HepG2 (cell line): Measurements from ENCODE around the gene WWC2. TPM values are rescaled to one million over a fixed set of nuclear protein-coding genes. Genes with fewer than 3 reads are reported as not detected.

ENCODE experiments used
- GATAD2A ChIP-seq: IDR thresholded peaks from 2 replicates; pipeline ENCODE4 v1.6.1; 2016
- GPN1 ChIP-seq: sonication (generic); formaldehyde crosslinking; IDR thresholded peaks from 2 replicates; pipeline ENCODE4 v1.5.1; 2020; ENCODE audit warnings: missing genetic modification reagents, borderline replicate concordance
- HNF4G ChIP-seq, 2 experiments: sonication (generic) in 1 of 2; formaldehyde crosslinking in 1 of 2; IDR thresholded peaks; 2 replicates each; pipeline versions ENCODE4 v1.4.0 to v1.6.1; 2011 to 2020; ENCODE audit warnings: borderline replicate concordance in 2 of 2, low read depth in 2 of 2, mild to moderate bottlenecking in 2 of 2, low read length in 1 of 2, missing genetic modification reagents in 1 of 2, moderate library complexity in 1 of 2
- KLF6 ChIP-seq: IDR thresholded peaks from 2 replicates; pipeline ENCODE4 v1.8.0; 2016; ENCODE audit warnings: missing biosample characterization, missing genetic modification reagents
- RELA ChIP-seq: sonication (generic); formaldehyde crosslinking; IDR thresholded peaks from 2 replicates; pipeline ENCODE4 v1.4.0; 2020; ENCODE audit warnings: missing genetic modification reagents
- SAP130 ChIP-seq: IDR thresholded peaks from 2 replicates; pipeline ENCODE4 v1.6.1; 2016; ENCODE audit warnings: low read depth
- SMAD9 ChIP-seq: sonication (generic); formaldehyde crosslinking; IDR thresholded peaks from 2 replicates; pipeline ENCODE4 v1.5.1; 2020; ENCODE audit warnings: mild to moderate bottlenecking, missing genetic modification reagents
- SMC3 ChIP-seq: IDR thresholded peaks from 2 replicates; pipeline ENCODE4 v1.6.1; 2011; ENCODE audit warnings: low read length, improper control_type of control experiment
- TEAD3 ChIP-seq: optimal IDR thresholded peaks from 2 replicates; pipeline ENCODE3; 2016; ENCODE audit warnings: borderline replicate concordance
- YY1 ChIP-seq: IDR thresholded peaks from 2 replicates; pipeline ENCODE4 v1.6.1; 2011; ENCODE audit warnings: low read length, low read depth, moderate library complexity, mild to moderate bottlenecking; ENCODE audit not compliant: insufficient read depth, insufficient replicate concordance
- ZNF121 ChIP-seq: sonication (generic); formaldehyde crosslinking; IDR thresholded peaks from 2 replicates; pipeline ENCODE4 v1.5.0; 2020; ENCODE audit warnings: mild to moderate bottlenecking, missing genetic modification reagents
- ZNF331 ChIP-seq: sonication (generic); formaldehyde crosslinking; IDR thresholded peaks from 2 replicates; pipeline ENCODE4 v1.4.0; 2020; ENCODE audit warnings: missing genetic modification reagents
- ZNF510 ChIP-seq: sonication (generic); formaldehyde crosslinking; IDR thresholded peaks from 2 replicates; pipeline ENCODE4 v1.4.0; 2020; ENCODE audit warnings: low read depth, mild to moderate bottlenecking, missing genetic modification reagents
- ZNF543 ChIP-seq: sonication (generic); formaldehyde crosslinking; IDR thresholded peaks from 2 replicates; pipeline ENCODE4 v1.4.0; 2020; ENCODE audit warnings: mild to moderate bottlenecking, missing genetic modification reagents
- ZNF562 ChIP-seq: sonication (generic); formaldehyde crosslinking; IDR thresholded peaks from 2 replicates; pipeline ENCODE4 v1.8.0; 2022; ENCODE audit warnings: missing genetic modification reagents, borderline replicate concordance
- ZNF615 ChIP-seq: sonication (generic); formaldehyde crosslinking; IDR thresholded peaks from 2 replicates; pipeline ENCODE4 v1.5.0; 2020; ENCODE audit warnings: mild to moderate bottlenecking, missing genetic modification reagents, borderline replicate concordance
- ZNF790 ChIP-seq: sonication (generic); formaldehyde crosslinking; IDR thresholded peaks from 2 replicates; pipeline ENCODE4 v1.8.0; 2022; ENCODE audit warnings: missing genetic modification reagents, mild to moderate bottlenecking, borderline replicate concordance
- polyA plus RNA-seq, 8 experiments: library from polyadenylated mRNA; depleted of rRNA in 3 of 8; stranded (reverse) in 7 of 8; unstranded in 1 of 8; fragments of >200 nt; fragmentation: Illumina TruSeq in 4 of 8; extraction: Trizol in 4 of 8; gene quantifications; 2 replicates each; pipeline versions ENCODE4 v1.2.1 to v1.2.3, GENCODE V29; 2011 to 2016; ENCODE audit warnings: low read depth in 4 of 8, missing spikeins in 1 of 8, mixed read lengths in 1 of 8; ENCODE audit not compliant: insufficient read depth in 1 of 8
- total RNA-seq, 5 experiments: library from RNA; depleted of rRNA; stranded (reverse); fragments of >200 nt; fragmentation: Illumina TruSeq; extraction: Trizol; gene quantifications; 2 replicates each; pipeline ENCODE4 v1.2.3, GENCODE V29; 2016; ENCODE audit warnings: low read depth in 1 of 5
- TF ChIP-seq, protein P1 (sequence below): sonication (generic); formaldehyde crosslinking; IDR thresholded peaks from 2 replicates; pipeline ENCODE4 v1.5.0; 2020; ENCODE audit warnings: mild to moderate bottlenecking, missing genetic modification reagents
- TF ChIP-seq, protein P2 (sequence below): sonication (generic); formaldehyde crosslinking; IDR thresholded peaks from 2 replicates; pipeline ENCODE4 v1.4.0; 2020; ENCODE audit warnings: missing genetic modification reagents
- TF ChIP-seq, protein P3 (sequence below): IDR thresholded peaks from 2 replicates; pipeline ENCODE4 v1.6.1; 2016; ENCODE audit warnings: low read depth, control low read depth
- TF ChIP-seq, protein P4 (sequence below): IDR thresholded peaks from 2 replicates; pipeline ENCODE4 v1.6.1; 2012; ENCODE audit warnings: inconsistent platforms

WWC2 gene
- total and polyA plus RNA-seq, 2 of the 13 experiments (the other 11 are each of a cell fraction or from before 2014, with no cell fraction given), result 40.0 to 50.1 TPM

DNA sequence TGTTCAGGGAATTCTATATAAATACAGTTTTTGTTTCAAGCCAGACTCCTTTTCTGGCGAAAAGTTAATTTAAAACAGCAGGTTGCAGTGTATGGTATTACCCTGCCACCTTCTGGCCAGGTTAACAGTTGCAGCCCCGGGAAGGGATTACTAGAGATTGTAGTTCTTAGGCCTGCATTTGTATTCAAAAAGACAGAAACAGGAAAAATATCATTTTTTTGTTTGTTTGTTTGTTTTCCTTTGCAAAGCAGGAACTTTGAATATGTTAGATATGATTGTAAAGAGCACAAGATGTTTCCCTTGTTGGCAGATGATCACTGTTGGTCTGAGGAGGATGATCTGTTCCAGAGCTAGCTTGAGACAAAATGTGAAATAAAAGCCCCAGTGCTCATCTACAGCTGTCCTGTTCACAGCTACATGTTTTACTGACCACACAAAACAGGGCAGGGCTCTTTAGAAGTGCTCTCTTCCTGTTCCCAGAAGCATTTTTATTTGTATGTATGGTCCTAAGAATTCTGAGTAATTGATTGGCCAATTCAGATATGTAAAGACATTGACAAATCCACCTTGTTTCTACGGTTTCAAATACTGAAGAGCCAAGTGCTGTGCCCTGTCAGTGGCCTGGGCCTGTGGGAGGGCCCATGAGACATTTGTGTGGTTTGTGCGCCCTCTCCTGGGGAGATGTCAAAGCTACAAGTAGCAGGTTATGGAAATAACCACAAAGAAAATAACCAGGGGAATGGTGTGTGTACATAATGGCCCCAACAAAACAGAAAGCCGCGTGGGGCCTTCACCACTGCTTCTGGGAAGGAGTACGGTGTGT, 163.1 kb downstream of the WWC2 start (continued):
- TF ChIP-seq, protein P1, sequence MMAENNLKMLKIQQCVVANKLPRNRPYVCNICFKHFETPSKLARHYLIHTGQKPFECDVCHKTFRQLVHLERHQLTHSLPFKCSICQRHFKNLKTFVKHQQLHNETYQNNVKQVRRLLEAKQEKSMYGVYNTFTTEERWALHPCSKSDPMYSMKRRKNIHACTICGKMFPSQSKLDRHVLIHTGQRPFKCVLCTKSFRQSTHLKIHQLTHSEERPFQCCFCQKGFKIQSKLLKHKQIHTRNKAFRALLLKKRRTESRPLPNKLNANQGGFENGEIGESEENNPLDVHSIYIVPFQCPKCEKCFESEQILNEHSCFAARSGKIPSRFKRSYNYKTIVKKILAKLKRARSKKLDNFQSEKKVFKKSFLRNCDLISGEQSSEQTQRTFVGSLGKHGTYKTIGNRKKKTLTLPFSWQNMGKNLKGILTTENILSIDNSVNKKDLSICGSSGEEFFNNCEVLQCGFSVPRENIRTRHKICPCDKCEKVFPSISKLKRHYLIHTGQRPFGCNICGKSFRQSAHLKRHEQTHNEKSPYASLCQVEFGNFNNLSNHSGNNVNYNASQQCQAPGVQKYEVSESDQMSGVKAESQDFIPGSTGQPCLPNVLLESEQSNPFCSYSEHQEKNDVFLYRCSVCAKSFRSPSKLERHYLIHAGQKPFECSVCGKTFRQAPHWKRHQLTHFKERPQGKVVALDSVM (CRISPR knock-in tag), result 0 out of 2 replicates have a peak, but pooled peaks have one; percentile 35
- TF ChIP-seq ZNF331 (CRISPR knock-in tag), result peak; percentile 70
- no peak for TF ChIP-seq HNF4G (IDR thresholded peaks at IDR 0.05; ENCODE audit: borderline replicate concordance, low read depth, low read length)
- TF ChIP-seq HNF4G (CRISPR knock-in tag; IDR thresholded peaks at IDR 0.05; ENCODE audit: borderline replicate concordance, low read depth), result 0 out of 2 replicates have a peak, but pooled peaks have one; percentile 18
- TF ChIP-seq RELA (CRISPR knock-in tag), result no peak
- TF ChIP-seq ZNF562 (CRISPR knock-in tag), result no peak
- peak; percentile 86 for TF ChIP-seq SMC3
- peak; percentile 1 for TF ChIP-seq TEAD3 (CRISPR knock-in tag)
- no peak for TF ChIP-seq ZNF790 (CRISPR knock-in tag)
- TF ChIP-seq, protein P2, sequence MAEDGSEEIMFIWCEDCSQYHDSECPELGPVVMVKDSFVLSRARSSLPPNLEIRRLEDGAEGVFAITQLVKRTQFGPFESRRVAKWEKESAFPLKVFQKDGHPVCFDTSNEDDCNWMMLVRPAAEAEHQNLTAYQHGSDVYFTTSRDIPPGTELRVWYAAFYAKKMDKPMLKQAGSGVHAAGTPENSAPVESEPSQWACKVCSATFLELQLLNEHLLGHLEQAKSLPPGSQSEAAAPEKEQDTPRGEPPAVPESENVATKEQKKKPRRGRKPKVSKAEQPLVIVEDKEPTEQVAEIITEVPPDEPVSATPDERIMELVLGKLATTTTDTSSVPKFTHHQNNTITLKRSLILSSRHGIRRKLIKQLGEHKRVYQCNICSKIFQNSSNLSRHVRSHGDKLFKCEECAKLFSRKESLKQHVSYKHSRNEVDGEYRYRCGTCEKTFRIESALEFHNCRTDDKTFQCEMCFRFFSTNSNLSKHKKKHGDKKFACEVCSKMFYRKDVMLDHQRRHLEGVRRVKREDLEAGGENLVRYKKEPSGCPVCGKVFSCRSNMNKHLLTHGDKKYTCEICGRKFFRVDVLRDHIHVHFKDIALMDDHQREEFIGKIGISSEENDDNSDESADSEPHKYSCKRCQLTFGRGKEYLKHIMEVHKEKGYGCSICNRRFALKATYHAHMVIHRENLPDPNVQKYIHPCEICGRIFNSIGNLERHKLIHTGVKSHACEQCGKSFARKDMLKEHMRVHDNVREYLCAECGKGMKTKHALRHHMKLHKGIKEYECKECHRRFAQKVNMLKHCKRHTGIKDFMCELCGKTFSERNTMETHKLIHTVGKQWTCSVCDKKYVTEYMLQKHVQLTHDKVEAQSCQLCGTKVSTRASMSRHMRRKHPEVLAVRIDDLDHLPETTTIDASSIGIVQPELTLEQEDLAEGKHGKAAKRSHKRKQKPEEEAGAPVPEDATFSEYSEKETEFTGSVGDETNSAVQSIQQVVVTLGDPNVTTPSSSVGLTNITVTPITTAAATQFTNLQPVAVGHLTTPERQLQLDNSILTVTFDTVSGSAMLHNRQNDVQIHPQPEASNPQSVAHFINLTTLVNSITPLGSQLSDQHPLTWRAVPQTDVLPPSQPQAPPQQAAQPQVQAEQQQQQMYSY (CRISPR knock-in tag), result no peak
- 0 out of 2 replicates have a peak, but pooled peaks have one; percentile 29 for TF ChIP-seq ZNF543
- TF ChIP-seq SMAD9, result no peak
- TF ChIP-seq SAP130 (CRISPR knock-in tag), result peak; percentile 5; the same call in 1 of the 2 replicates
- TF ChIP-seq, protein P3, sequence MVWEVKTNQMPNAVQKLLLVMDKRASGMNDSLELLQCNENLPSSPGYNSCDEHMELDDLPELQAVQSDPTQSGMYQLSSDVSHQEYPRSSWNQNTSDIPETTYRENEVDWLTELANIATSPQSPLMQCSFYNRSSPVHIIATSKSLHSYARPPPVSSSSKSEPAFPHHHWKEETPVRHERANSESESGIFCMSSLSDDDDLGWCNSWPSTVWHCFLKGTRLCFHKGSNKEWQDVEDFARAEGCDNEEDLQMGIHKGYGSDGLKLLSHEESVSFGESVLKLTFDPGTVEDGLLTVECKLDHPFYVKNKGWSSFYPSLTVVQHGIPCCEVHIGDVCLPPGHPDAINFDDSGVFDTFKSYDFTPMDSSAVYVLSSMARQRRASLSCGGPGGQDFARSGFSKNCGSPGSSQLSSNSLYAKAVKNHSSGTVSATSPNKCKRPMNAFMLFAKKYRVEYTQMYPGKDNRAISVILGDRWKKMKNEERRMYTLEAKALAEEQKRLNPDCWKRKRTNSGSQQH (CRISPR knock-in tag), result no peak
- TF ChIP-seq YY1, result peak; percentile 28
- peak; percentile 20; the same call in 1 of the 2 replicates for TF ChIP-seq GATAD2A (CRISPR knock-in tag)
- TF ChIP-seq, protein P4, sequence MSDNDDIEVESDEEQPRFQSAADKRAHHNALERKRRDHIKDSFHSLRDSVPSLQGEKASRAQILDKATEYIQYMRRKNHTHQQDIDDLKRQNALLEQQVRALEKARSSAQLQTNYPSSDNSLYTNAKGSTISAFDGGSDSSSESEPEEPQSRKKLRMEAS, result no peak
- TF ChIP-seq GPN1, result no peak
- peak; percentile 44; the same call in 1 of the 2 replicates for TF ChIP-seq KLF6 (CRISPR knock-in tag)
- no peak for TF ChIP-seq ZNF510
- 0 out of 2 replicates have a peak, but pooled peaks have one; percentile 11 for TF ChIP-seq ZNF121 (CRISPR knock-in tag)
- TF ChIP-seq ZNF615 (CRISPR knock-in tag), result 0 out of 2 replicates have a peak, but pooled peaks have one; percentile 36
